ENCODE results near the gene UGT3A2. TPM values are rescaled to one million over a fixed set of nuclear protein-coding genes. Genes with fewer than 3 reads are reported as not detected.
A peak's percentile ranks its signal among the peaks of the same experiment; 100 is the strongest.

The UGT3A2 gene, protein sequence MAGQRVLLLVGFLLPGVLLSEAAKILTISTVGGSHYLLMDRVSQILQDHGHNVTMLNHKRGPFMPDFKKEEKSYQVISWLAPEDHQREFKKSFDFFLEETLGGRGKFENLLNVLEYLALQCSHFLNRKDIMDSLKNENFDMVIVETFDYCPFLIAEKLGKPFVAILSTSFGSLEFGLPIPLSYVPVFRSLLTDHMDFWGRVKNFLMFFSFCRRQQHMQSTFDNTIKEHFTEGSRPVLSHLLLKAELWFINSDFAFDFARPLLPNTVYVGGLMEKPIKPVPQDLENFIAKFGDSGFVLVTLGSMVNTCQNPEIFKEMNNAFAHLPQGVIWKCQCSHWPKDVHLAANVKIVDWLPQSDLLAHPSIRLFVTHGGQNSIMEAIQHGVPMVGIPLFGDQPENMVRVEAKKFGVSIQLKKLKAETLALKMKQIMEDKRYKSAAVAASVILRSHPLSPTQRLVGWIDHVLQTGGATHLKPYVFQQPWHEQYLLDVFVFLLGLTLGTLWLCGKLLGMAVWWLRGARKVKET
- total RNA-seq (2022) (not detected in 2 replicates), Bru-seq, nascent RNA (percentile 14 among the genes with signal in this experiment), BruChase-seq, experiment 1, labeled RNA remaining after a 2-hour chase (percentile 7 among the genes with signal in this experiment), BruChase-seq, experiment 2, labeled RNA remaining after a 6-hour chase (percentile 8 among the genes with signal in this experiment)
- long read RNA-seq, partial matches to known transcripts, result 0 of 1 reads
- long read RNA-seq, other reads (novel, unspliced or antisense), result 0 of 1 reads

DNA sequence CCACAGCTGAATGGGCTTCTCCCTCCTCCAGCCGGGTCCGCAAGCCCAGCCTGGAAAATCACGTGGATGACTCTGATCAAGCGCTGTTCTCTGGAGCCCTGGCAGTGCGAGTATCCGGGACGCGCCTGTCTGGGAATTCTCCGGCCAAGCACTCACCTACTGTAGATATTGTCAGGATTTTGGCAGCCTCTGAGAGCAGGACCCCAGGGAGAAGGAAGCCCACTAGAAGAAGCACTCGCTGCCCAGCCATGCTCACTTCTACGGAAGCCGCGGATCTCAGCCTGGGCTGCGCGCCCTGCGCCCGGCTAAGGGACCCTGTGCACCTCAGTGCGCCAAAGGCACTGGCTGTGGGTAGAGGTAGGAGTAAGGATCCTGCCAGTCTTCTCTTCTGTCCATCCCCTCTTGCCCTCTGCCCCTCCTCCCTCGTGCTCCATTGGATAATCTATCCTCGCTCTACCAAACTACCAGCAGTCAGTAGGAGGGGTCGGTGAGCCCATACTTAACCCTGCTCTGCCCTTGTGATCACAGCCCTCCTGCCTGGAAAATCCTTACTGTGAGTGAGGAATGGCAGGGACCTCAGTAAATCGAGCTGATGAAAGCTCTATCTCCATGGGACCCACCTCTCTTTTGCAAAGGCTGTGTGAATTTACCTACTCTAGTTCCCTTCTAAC lies at the start of gene UGT3A2:
Gene UGT3A2, minus strand, starts transcription at position 343 of the 671 bp plus-strand sequence. Its CDS starts 93 bp downstream, at position 250.
- no peak within 1 kb of the TSS for H3K27ac Mint-ChIP-seq (ENCODE audit: unreplicated experiment)
- POLR2A ChIA-PET, result no interaction called here
- H3K4me3 Mint-ChIP-seq (ENCODE audit: unreplicated experiment), result no peak within 1 kb of the TSS
- no peak within 1 kb of the TSS for H3K4me3 ChIP-seq (ENCODE audit: low read depth, low read length)
- CTCF ChIA-PET, result interaction anchor here (1.0 kb wide), 1 partner anchor 12 kb away, joined by 3 read pairs; no protein-coding TSS in a partner anchor
- peaks cover 14% of the 10 kb centered on the region for H3K27me3 Mint-ChIP-seq (ENCODE audit: insufficient read depth, unreplicated experiment)
- no peaks in the 10 kb centered on the region for H3K27me3 ChIP-seq (replicated peaks; ENCODE audit: control insufficient read depth, insufficient read depth, low read length)
- H3K36me3 ChIP-seq (ENCODE audit: control insufficient read depth, insufficient read depth, low read length), result no peaks in the 10 kb centered on the region
- no peaks in the 10 kb centered on the region for H3K36me3 Mint-ChIP-seq (ENCODE audit: insufficient read depth, unreplicated experiment)
- no peaks in the 10 kb centered on the region for H3K9me3 Mint-ChIP-seq (ENCODE audit: unreplicated experiment)
- intact Hi-C loops (cut with micrococcal nuclease; ENCODE audit: unreplicated experiment), result no loop called here
- no peak for DNase-seq
- TF ChIP-seq, protein P1, sequence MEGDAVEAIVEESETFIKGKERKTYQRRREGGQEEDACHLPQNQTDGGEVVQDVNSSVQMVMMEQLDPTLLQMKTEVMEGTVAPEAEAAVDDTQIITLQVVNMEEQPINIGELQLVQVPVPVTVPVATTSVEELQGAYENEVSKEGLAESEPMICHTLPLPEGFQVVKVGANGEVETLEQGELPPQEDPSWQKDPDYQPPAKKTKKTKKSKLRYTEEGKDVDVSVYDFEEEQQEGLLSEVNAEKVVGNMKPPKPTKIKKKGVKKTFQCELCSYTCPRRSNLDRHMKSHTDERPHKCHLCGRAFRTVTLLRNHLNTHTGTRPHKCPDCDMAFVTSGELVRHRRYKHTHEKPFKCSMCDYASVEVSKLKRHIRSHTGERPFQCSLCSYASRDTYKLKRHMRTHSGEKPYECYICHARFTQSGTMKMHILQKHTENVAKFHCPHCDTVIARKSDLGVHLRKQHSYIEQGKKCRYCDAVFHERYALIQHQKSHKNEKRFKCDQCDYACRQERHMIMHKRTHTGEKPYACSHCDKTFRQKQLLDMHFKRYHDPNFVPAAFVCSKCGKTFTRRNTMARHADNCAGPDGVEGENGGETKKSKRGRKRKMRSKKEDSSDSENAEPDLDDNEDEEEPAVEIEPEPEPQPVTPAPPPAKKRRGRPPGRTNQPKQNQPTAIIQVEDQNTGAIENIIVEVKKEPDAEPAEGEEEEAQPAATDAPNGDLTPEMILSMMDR (IDR thresholded peaks at IDR 0.05; ENCODE audit: insufficient read depth in 1 of 2, low read depth in 1 of 2, low read length in 1 of 2, severe bottlenecking in 1 of 2, unreplicated experiment in 1 of 2), result no peak
- H3K9me3 ChIP-seq, result no peaks in the 10 kb centered on the region
- no peaks in the 10 kb centered on the region for H3K4me1 ChIP-seq
- no TSS peak for BruUV-seq (replicated peaks)
- H3K4me1 Mint-ChIP-seq (ENCODE audit: low read depth, unreplicated experiment), result no peaks in the 10 kb centered on the region

DNA sequence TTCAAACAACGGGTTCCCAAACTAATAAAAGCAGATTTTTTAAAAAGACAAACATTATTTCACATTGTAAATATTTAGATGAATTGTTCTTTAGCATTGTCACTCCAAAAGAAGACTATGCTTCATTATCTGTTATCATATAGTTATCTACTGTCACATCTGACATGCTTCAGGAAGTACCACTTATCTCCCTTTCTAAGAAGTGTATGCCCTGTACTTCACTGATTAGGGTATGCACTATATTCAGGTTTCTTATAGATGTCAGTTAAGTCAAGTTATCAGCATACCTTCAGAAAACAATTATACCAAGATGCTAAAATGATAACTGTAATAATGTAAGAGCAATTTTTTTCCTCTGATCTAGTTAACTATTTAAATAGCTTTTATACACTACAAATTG lies 44.6 kb upstream of the UGT3A2 start:
- ChIA-PET POLR2A (no interaction called here), CTCF (no interaction called here)
- Histone ChIP-seq H3K4me1 (peaks cover 32% of the 10 kb centered on the region), H3K36me3 (ENCODE audit: control insufficient read depth, insufficient read depth, low read length) (no peaks in the 10 kb centered on the region), H3K4me3 (ENCODE audit: low read depth, low read length) (no peak overlapping the region), H3K27me3 (replicated peaks; ENCODE audit: control insufficient read depth, insufficient read depth, low read length) (no peaks in the 10 kb centered on the region), H3K9me3 (no peaks in the 10 kb centered on the region)
- H3K27ac Mint-ChIP-seq (ENCODE audit: unreplicated experiment), result no peak overlapping the region
- TF ChIP-seq, protein P1 (IDR thresholded peaks at IDR 0.05; ENCODE audit: insufficient read depth in 1 of 2, low read depth in 1 of 2, low read length in 1 of 2, severe bottlenecking in 1 of 2, unreplicated experiment in 1 of 2), result no peak
- no peak for DNase-seq
- H3K4me3 Mint-ChIP-seq (ENCODE audit: unreplicated experiment), result no peak overlapping the region
- intact Hi-C loops (cut with micrococcal nuclease; ENCODE audit: unreplicated experiment), result no loop called here
- H3K4me1 Mint-ChIP-seq (ENCODE audit: low read depth, unreplicated experiment), result peaks cover 27% of the 10 kb centered on the region
- no TSS peak for BruUV-seq (replicated peaks)
- no peaks in the 10 kb centered on the region for H3K9me3 Mint-ChIP-seq (ENCODE audit: unreplicated experiment)
- H3K36me3 Mint-ChIP-seq (ENCODE audit: insufficient read depth, unreplicated experiment), result peaks cover 11% of the 10 kb centered on the region
- no peaks in the 10 kb centered on the region for H3K27me3 Mint-ChIP-seq (ENCODE audit: insufficient read depth, unreplicated experiment)

DNA sequence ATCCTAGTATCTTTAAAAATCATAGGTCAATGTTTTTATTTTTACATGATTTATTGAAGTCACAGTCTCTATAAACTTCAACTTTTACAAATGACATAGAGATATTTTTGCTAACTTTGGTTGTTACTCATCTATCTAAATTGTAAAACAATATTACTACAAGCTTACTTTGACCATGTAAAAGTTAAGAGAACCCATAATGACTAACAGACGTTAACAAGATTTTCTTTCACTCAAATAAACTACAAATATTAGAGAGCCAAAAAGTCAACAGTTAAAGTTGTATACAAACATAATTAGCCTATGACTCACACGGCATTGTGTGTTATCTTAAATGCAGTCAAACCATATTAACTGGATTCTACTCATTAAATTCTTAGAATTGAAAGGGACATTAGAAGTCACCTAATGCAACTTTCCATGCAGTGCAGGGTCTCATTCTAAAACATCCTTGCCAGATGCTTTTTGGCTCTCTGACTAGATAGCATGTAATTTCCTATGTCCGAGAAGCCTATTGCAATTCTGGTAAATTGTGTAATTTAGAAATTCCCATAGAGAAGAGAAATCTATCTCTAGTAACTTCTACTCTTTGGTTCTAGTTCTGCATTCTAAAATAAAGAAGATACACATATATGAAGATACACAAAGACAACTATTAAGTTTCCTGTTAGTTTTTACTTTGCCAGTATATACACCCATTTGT lies 42.2 kb upstream of the UGT3A2 start:
- Histone ChIP-seq H3K4me3 (ENCODE audit: low read depth, low read length) (no peak overlapping the region), H3K27me3 (replicated peaks; ENCODE audit: control insufficient read depth, insufficient read depth, low read length) (no peaks in the 10 kb centered on the region), H3K9me3 (no peaks in the 10 kb centered on the region), H3K4me1 (peaks cover 32% of the 10 kb centered on the region), H3K36me3 (ENCODE audit: control insufficient read depth, insufficient read depth, low read length) (no peaks in the 10 kb centered on the region)
- ChIA-PET POLR2A (no interaction called here), CTCF (no interaction called here)
- Mint-ChIP-seq H3K27ac (ENCODE audit: unreplicated experiment) (no peak overlapping the region), H3K36me3 (ENCODE audit: insufficient read depth, unreplicated experiment) (peaks cover 11% of the 10 kb centered on the region), H3K4me3 (ENCODE audit: unreplicated experiment) (no peak overlapping the region), H3K27me3 (ENCODE audit: insufficient read depth, unreplicated experiment) (no peaks in the 10 kb centered on the region), H3K9me3 (ENCODE audit: unreplicated experiment) (no peaks in the 10 kb centered on the region), H3K4me1 (ENCODE audit: low read depth, unreplicated experiment) (peaks cover 34% of the 10 kb centered on the region)
- BruUV-seq (replicated peaks), result no TSS peak
- intact Hi-C loops (cut with micrococcal nuclease; ENCODE audit: unreplicated experiment), result no loop called here
- DNase-seq, result no peak
- TF ChIP-seq, protein P1 (IDR thresholded peaks at IDR 0.05; ENCODE audit: insufficient read depth in 1 of 2, low read depth in 1 of 2, low read length in 1 of 2, severe bottlenecking in 1 of 2, unreplicated experiment in 1 of 2), result no peak
